Transverse colon (tissue), 4 donors: ENCODE measurements around the gene TRUB2.

Source experiments
- CTCF ChIP-seq, 5 experiments: fragments of 200-600 bp in 3 of 5; fragments of 450-650 bp in 2 of 5; sonication (generic) in 3 of 5; IDR thresholded peaks; 1 replicate in 2 of 5; 2 replicates in 3 of 5; pipeline ENCODE4 v1.5.1; 2016 to 2017; ENCODE audit warnings: antibody characterized with exemption in 5 of 5, inconsistent platforms in 3 of 5, mild to moderate bottlenecking in 2 of 5, moderate library complexity in 1 of 5
- POLR2AphosphoS5 ChIP-seq, 3 donors: sonication (generic); formaldehyde crosslinking; IDR thresholded peaks; one replicate each; pipeline ENCODE4 v1.6.1; 2016; ENCODE audit warnings: antibody characterized with exemption in 3 of 3

- no peak for TF ChIP-seq CTCF (IDR thresholded peaks at IDR 0.05)
- TF ChIP-seq POLR2AphosphoS5 (IDR thresholded peaks at IDR 0.05), result no peak
Observed at GRCh38 chr9:128317629-128318028, 4.6 kb downstream of the TRUB2 start.
